Thoracic aorta (tissue), 2 donors: ENCODE results near the gene RSL24D1. TPM values are rescaled to one million over a fixed set of nuclear protein-coding genes. Genes with fewer than 3 reads are reported as not detected.

Experiments
- ATAC-seq: fragments of 150-250 bp; one replicate; pipeline ENCODE4 v1.8.0; 2017; ENCODE audit warnings: low read depth; ENCODE audit not compliant: insufficient number of reproducible peaks, low FRiP score
- DNase-seq: peaks from one replicate; pipeline ENCODE4 v3.0.0-alpha.2; 2020; ENCODE audit warnings: low spot score
- H3K27ac ChIP-seq, 2 donors: fragments of 200-600 bp; sonication (generic); 1 replicate in 1 of 2; 2 replicates in 1 of 2; pipeline ENCODE4 v1.5.1; 2016; ENCODE audit warnings: mild to moderate bottlenecking in 2 of 2, moderate library complexity in 2 of 2
- H3K27me3 ChIP-seq: fragments of 200-600 bp; sonication (generic); replicated peaks from 2 replicates; pipeline ENCODE4 v1.6.0; 2016; ENCODE audit warnings: mild to moderate bottlenecking; ENCODE audit not compliant: insufficient read depth
- H3K36me3 ChIP-seq: fragments of 200-600 bp; sonication (generic); one replicate; pipeline ENCODE4 v1.5.1; 2016
- H3K4me1 ChIP-seq, 2 donors: fragments of 200-600 bp; sonication (generic); 1 replicate in 1 of 2; 2 replicates in 1 of 2; pipeline versions ENCODE4 v1.5.1 to v1.6.0; 2016; ENCODE audit warnings: low read depth in 2 of 2, mild to moderate bottlenecking in 1 of 2; ENCODE audit not compliant: control insufficient read depth in 1 of 2
- H3K4me3 ChIP-seq: fragments of 200-600 bp; sonication (generic); 2 replicates; pipeline ENCODE4 v1.5.1; 2016; ENCODE audit warnings: mild to moderate bottlenecking
- H3K9me3 ChIP-seq: fragments of 200-600 bp; sonication (generic); 2 replicates; pipeline ENCODE4 v1.5.1; 2016
- CTCF ChIP-seq: fragments of 200-600 bp; sonication (generic); IDR thresholded peaks from one replicate; pipeline ENCODE4 v1.5.1; 2019; ENCODE audit warnings: antibody characterized with exemption
- total RNA-seq, 2 donors: library from RNA; depleted of rRNA; stranded (reverse); fragments of >200 nt; gene quantifications; one replicate each; pipeline versions ENCODE4 v1.1.0 to v1.2.3, GENCODE V29; 2016

Gene RSL24D1
- total RNA-seq = 10 to 100 TPM; 34.9 to 85.5 TPM

- H3K9me3 ChIP-seq = no peaks in the 10 kb centered on the region
- peaks cover 4% of the 10 kb centered on the region for H3K36me3 ChIP-seq
- TF ChIP-seq CTCF = no peak
- peak within 1 kb of the TSS; percentile 84 for H3K4me3 ChIP-seq
- H3K27ac ChIP-seq = peak within 1 kb of the TSS; percentile 87 to 95
- H3K27me3 ChIP-seq = no peaks in the 10 kb centered on the region
- ATAC-seq (peak; percentile 98), DNase-seq (peak; percentile 84)
- peaks cover 26 to 36% of the 10 kb centered on the region in 2 donors for H3K4me1 ChIP-seq
These were observed at the start of gene RSL24D1 for GRCh38 chr15:55196458-55197361. Gene RSL24D1, minus strand, starts transcription at chr15:55196941. Its CDS starts 51 bp downstream, at chr15:55196890.

- no peaks in the 10 kb centered on the region for H3K9me3 ChIP-seq
- no peak for DNase-seq
- H3K4me1 ChIP-seq = no peaks in the 10 kb centered on the region
- no peak overlapping the region for H3K4me3 ChIP-seq
- ATAC-seq = no peak
- H3K27ac ChIP-seq = no peak overlapping the region
- H3K36me3 ChIP-seq = no peaks in the 10 kb centered on the region
- no peak for TF ChIP-seq CTCF
- H3K27me3 ChIP-seq = no peaks in the 10 kb centered on the region
These were observed 48.3 kb upstream of the RSL24D1 start for GRCh38 chr15:55245059-55245458.

GRCh38 chr15:55241891-55242290 lies 45.1 kb upstream of the RSL24D1 start:
- DNase-seq (no peak), ATAC-seq (no peak)

GRCh38 chr15:55241186-55241585 lies 44.4 kb upstream of the RSL24D1 start:
- no peak for DNase-seq
- Histone ChIP-seq H3K4me1 (no peaks in the 10 kb centered on the region), H3K27ac (no peak overlapping the region), H3K27me3 (no peaks in the 10 kb centered on the region), H3K4me3 (no peak overlapping the region), H3K36me3 (no peaks in the 10 kb centered on the region), H3K9me3 (no peaks in the 10 kb centered on the region)
- no peak for TF ChIP-seq CTCF
- no peak for ATAC-seq

More at GRCh38 chr15:55241891-55242290, 45.1 kb upstream of the RSL24D1 start:
- no peak for TF ChIP-seq CTCF
- Histone ChIP-seq H3K36me3 (no peaks in the 10 kb centered on the region), H3K9me3 (no peaks in the 10 kb centered on the region), H3K27ac (no peak overlapping the region), H3K4me1 (no peaks in the 10 kb centered on the region), H3K27me3 (no peaks in the 10 kb centered on the region), H3K4me3 (no peak overlapping the region)

- no peaks in the 10 kb centered on the region for H3K4me1 ChIP-seq
- DNase-seq = no peak
- ATAC-seq = no peak
- H3K4me3 ChIP-seq = no peak overlapping the region
- no peak for TF ChIP-seq CTCF
- H3K9me3 ChIP-seq = no peaks in the 10 kb centered on the region
- no peak overlapping the region for H3K27ac ChIP-seq
- no peaks in the 10 kb centered on the region for H3K27me3 ChIP-seq
- H3K36me3 ChIP-seq = no peaks in the 10 kb centered on the region
These were observed 43.5 kb upstream of the RSL24D1 start for GRCh38 chr15:55240125-55240760.
